NCI-H2029 treated with DMSO at 0.1 percent for 48 hours (cell line): ENCODE results near the gene PEF1.
A peak's percentile ranks its signal among the peaks of the same experiment; 100 is the strongest.

ENCODE experiments used
- DNase-seq: peaks from one replicate; lab custom pipeline; 2025; lab: John Stamatoyannopoulos, UW

PEF1 gene

DNA sequence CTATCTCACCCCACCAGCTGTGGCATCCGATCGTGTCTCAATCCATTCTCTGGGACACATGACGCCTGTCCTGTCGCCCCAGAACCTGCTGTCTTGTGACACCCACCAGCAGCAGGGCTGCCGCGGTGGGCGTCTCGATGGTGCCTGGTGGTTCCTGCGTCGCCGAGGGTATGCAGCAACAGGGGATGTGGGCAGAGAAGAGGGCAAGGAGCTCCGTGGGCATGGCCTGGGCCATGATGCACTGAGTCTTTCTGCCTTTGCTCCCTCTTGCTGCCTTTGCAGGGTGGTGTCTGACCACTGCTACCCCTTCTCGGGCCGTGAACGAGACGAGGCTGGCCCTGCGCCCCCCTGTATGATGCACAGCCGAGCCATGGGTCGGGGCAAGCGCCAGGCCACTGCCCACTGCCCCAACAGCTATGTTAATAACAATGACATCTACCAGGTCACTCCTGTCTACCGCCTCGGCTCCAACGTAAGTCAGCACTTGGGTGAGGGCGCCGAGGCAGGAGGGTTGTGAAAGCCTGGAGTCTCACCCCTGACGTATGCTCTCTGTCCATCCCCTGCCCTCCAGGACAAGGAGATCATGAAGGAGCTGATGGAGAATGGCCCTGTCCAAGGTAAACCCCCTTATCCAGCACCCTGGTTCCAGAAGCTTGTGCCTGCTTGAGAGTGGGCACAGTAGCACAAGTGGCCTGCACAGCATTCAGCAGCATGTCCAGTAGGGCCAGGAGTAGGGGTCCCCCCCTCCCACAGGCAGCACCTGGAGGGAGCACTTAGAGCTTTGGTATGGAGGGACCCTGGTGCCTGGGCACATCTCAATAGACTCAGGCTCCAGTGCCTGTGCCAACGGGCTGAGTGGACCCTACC lies 59.6 kb downstream of the PEF1 start:
- DNase-seq: no peak

DNA sequence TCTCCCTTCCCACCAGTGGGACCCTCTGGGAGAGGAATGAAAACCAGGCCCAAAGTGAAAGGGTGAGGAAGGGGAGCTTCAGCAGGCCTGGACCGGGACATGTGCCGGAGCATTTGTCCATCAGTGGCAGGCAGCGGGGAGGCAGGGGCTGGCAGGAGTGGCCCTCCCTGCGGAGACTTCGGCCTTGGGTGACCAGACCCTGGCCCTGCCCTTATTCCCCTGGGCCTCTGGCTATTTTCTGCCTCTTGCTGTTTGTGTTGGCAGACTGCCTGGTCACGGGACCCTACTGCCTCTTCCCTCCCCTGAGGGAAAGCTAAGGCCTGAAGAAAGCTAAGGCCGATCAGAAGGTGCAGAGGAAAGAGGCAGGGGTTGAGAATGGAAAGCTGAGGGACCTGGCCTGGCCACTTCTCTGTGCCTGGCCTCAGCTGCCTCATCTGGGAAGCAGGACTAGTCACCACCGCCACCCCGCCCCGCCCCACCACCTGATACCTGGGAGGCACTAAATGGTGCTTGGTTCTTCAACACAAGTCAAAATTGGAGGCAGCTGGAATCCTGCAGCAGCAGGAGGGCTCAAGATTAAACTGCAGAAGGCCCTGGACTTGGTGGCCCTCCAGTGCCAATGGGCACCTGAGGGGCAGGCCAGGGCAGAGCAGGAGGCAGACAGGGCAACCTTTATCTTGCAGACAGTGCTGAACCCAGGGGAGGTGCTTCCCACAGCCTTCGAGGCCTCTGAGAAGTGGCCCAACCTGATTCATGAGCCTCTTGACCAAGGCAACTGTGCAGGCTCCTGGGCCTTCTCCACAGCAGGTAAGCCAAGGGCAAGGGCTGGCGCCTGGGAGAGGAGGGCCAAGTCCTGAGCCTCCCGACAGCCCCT lies 60.4 kb downstream of the PEF1 start:
- DNase-seq: peak; percentile 19

DNA sequence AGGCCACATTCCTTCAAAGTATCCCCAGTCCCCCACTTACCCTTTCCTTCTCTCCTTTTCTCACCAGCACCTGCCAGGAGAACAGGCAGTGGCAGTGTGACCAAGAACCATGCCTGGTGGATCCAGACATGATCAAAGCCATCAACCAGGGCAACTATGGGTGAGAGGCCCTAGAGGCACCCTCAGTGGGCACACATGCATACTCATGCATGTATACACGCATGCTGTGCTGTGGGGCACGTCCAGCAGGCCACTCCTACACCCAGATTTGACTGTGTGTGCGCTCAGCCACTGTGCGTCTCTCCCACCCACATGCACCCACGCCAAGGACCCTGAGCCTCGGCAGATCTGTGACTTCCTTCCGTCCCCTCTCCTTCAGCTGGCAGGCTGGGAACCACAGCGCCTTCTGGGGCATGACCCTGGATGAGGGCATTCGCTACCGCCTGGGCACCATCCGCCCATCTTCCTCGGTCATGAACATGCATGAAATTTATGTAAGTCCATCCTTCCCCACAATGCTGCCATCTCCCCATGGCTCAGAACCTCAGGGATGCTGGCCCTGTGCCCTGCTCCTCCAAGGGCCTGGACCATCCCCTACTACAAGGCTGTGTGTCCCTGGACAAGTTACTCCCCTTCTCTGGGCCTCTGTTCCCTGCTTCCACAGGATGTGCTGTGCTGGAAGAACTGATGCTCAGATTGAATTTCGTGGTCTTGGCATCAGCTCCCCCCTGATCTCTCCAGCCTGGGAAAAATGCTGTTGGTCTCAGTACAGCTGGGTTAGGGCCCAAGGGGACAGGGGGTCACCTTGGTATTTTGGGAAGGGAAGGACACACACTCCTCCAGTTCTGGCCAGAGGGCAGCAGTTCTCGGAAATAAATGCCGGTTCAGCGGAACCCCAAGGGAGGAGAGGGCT lies 61.3 kb downstream of the PEF1 start:
- DNase-seq: no peak

DNA sequence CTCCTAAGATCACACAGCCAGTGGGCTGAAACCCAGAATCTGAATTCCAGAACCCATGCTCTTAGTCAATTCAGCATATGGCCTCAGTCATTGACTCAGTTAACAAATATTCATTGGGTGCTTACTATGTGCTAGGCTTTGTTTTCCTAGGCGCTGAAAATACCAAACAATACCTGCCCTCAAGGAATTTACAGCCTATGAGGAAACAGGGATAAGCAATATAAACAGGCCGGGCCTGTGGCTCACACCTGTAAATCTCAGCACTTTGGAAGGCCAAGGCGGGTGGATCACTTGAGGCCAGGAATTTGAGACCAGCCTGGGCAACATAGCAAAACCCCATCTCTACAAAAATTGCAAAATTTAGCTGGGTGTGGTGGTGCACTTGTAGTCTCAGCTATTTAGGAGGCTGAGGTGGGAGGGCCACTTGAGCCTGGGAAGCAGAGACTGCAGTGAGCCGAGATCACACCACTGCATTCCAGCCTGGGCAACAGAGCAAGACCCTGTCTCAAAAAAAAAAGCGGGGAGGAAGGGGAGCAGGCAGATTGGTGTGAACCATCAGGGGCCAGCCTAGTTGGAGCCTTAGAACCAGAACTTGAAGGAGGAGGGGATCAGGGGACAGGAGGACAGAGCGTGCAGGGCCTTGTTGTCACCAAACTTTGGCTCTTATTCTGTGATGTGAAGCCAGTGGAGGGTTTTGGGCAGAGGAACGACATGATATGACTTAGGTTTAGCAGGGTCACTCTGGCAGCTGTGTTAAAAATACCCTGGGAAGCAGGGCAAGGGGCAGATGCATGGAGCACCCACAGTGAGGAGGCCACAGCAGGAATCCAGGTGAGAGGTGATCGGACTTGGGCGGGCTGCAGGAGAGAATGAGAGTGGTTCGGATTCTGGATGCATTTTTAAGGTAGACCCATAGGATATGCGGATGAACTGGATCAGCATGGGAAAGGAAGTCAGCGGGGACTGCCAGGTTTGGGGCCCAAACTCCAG lies 62.6 kb downstream of the PEF1 start:
- DNase-seq: no peak

DNA sequence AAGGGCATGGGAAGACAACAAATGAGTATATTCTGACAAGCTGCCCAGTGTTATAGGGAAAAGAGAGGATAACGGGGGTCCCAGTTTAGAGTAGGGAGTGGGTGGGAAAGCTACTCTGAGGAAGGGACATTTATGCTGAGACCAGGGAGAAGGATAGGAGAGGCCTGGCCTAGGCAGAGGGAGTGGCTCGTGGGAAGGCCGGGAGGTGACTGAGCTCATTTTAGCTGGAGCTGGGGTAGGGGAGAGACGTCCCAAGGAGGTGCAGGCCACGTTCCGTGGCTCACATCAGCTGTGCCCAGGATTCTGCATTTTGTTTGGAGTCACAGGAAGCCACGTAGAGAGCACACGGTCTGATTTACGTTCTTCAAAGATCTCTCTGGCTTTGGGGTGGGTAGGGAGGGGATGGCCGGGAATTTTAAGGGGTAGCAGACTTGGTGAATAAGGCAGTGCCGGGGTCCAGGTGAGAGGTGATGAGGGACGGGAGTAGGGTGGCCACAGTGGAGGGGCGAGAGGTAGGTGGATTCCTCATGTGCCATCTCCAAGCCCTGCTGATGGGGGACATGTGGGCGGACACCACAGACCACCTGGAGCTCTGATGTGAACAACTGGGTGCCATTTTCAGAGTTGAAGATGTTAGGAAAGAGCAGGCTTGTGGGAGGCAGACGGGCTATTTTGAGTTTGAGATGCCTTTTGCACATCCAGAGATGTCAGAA lies 63.6 kb downstream of the PEF1 start:
- DNase-seq: no peak

DNA sequence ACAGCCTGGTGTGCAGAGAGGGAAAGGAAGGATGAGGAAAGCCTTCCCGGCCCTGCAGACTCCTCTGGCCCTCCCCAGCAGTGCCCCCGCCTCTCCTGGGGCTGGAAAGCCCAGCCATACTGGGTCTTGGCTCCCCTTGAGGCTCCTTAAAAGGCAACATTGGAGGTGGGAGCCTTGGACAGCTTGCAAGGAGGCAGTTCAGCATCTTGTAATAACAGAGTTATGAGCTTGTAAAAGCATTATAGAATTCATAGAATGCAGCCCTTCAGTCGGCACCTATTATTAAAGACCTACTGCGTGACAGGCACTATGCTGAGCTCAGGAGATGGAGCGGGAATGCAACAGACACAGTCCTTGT lies 64.2 kb downstream of the PEF1 start:
- no peak for DNase-seq
